Muscle layer of colon (tissue), 2 donors: ENCODE measurements around the gene SKA1.
"Not testable (repeated sequence)": the region's sequence is repeated elsewhere in the genome, so short reads cannot be mapped to it uniquely, and the experiment has no call there.

Experiments
- H3K27ac ChIP-seq: one replicate; pipeline ENCODE4 v1.7.0; 2013; ENCODE audit warnings: low read depth, mild to moderate bottlenecking, low read length, moderate library complexity
- H3K27me3 ChIP-seq, 2 donors: one replicate each; pipeline ENCODE4 v1.7.0; 2013; ENCODE audit warnings: low read length in 2 of 2, mild to moderate bottlenecking in 2 of 2; ENCODE audit not compliant: insufficient read depth in 2 of 2, control insufficient read depth in 1 of 2
- H3K36me3 ChIP-seq: one replicate; pipeline ENCODE4 v1.7.0; 2013; ENCODE audit warnings: mild to moderate bottlenecking, low read length; ENCODE audit not compliant: insufficient read depth
- H3K4me1 ChIP-seq: one replicate; pipeline ENCODE4 v1.7.0; 2013; ENCODE audit warnings: mild to moderate bottlenecking, low read length; ENCODE audit not compliant: insufficient read depth
- H3K4me3 ChIP-seq, 2 donors: one replicate each; pipeline ENCODE4 v1.7.0; 2013; ENCODE audit warnings: low read length in 2 of 2, low read depth in 1 of 2, mild to moderate bottlenecking in 1 of 2, moderate library complexity in 1 of 2
- H3K9ac ChIP-seq: one replicate; pipeline ENCODE4 v1.7.0; 2013; ENCODE audit warnings: low read length
- H3K9me3 ChIP-seq: one replicate; pipeline ENCODE4 v1.7.0; 2013; ENCODE audit warnings: mild to moderate bottlenecking, low read length
- donor health status: abdominal sarcoma.
- donor health status: Adenocarcinoma of cecum.

The SKA1 gene

GRCh38 chr18:50410008-50410407 is 35.2 kb downstream of the SKA1 start:
- H3K4me1 ChIP-seq: no peaks in the 10 kb centered on the region
- H3K27me3 ChIP-seq: peaks cover 0 to 4% of the 10 kb centered on the region in 2 donors
- H3K36me3 ChIP-seq: no peaks in the 10 kb centered on the region
- H3K4me3 ChIP-seq: no peak overlapping the region
- no peak overlapping the region for H3K27ac ChIP-seq
- no peaks in the 10 kb centered on the region for H3K9me3 ChIP-seq
- H3K9ac ChIP-seq: no peak overlapping the region

- Histone ChIP-seq H3K9me3 (no peaks in the 10 kb centered on the region), H3K27ac (no peak overlapping the region), H3K9ac (no peak overlapping the region), H3K27me3 (peaks cover 0 to under 1% of the 10 kb centered on the region in 2 donors), H3K4me1 (no peaks in the 10 kb centered on the region), H3K36me3 (no peaks in the 10 kb centered on the region), H3K4me3 (no peak overlapping the region)
Measured at GRCh38 chr18:50410894-50411293, 36.0 kb downstream of the SKA1 start.

GRCh38 chr18:50416832-50417231 is 42.0 kb downstream of the SKA1 start:
- H3K4me1 ChIP-seq, H3K36me3 ChIP-seq, H3K27ac ChIP-seq, H3K4me3 ChIP-seq, H3K27me3 ChIP-seq, H3K9ac ChIP-seq, H3K9me3 ChIP-seq: not testable (repeated sequence)

GRCh38 chr18:50417705-50418104 is 42.9 kb downstream of the SKA1 start:
- H3K27ac ChIP-seq, H3K36me3 ChIP-seq, H3K4me3 ChIP-seq, H3K9me3 ChIP-seq, H3K4me1 ChIP-seq, H3K9ac ChIP-seq, H3K27me3 ChIP-seq: not testable (repeated sequence)

GRCh38 chr18:50418650-50419049 is 43.8 kb downstream of the SKA1 start:
- Histone ChIP-seq H3K27me3 (no peaks in the 10 kb centered on the region), H3K27ac (no peak overlapping the region), H3K36me3 (no peaks in the 10 kb centered on the region), H3K4me1 (no peaks in the 10 kb centered on the region), H3K9me3 (no peaks in the 10 kb centered on the region), H3K9ac (no peak overlapping the region), H3K4me3 (no peak overlapping the region)

GRCh38 chr18:50422286-50422898 is 47.5 kb downstream of the SKA1 start:
- H3K27ac ChIP-seq: no peak overlapping the region
- no peaks in the 10 kb centered on the region for H3K4me1 ChIP-seq
- H3K9ac ChIP-seq: no peak overlapping the region

GRCh38 chr18:50424877-50425690 is 50.2 kb downstream of the SKA1 start:
- H3K9ac ChIP-seq: no peak overlapping the region
- H3K4me3 ChIP-seq: no peak overlapping the region
- H3K36me3 ChIP-seq: no peaks in the 10 kb centered on the region
- no peaks in the 10 kb centered on the region for H3K9me3 ChIP-seq
- no peaks in the 10 kb centered on the region for H3K4me1 ChIP-seq
- no peak overlapping the region for H3K27ac ChIP-seq
- H3K27me3 ChIP-seq: no peaks in the 10 kb centered on the region

More at GRCh38 chr18:50422286-50422898, 47.5 kb downstream of the SKA1 start:
- Histone ChIP-seq H3K9me3 (no peaks in the 10 kb centered on the region), H3K27me3 (no peaks in the 10 kb centered on the region), H3K4me3 (no peak overlapping the region), H3K36me3 (no peaks in the 10 kb centered on the region)

GRCh38 chr18:50427896-50428295 is 53.0 kb downstream of the SKA1 start:
- Histone ChIP-seq H3K9me3 (no peaks in the 10 kb centered on the region), H3K9ac (no peak overlapping the region), H3K27ac (no peak overlapping the region), H3K4me1 (no peaks in the 10 kb centered on the region), H3K36me3 (no peaks in the 10 kb centered on the region), H3K4me3 (no peak overlapping the region), H3K27me3 (no peaks in the 10 kb centered on the region)

GRCh38 chr18:50428531-50429206 is 53.8 kb downstream of the SKA1 start:
- no peaks in the 10 kb centered on the region for H3K4me1 ChIP-seq
- no peaks in the 10 kb centered on the region for H3K27me3 ChIP-seq
- H3K27ac ChIP-seq: no peak overlapping the region
- no peaks in the 10 kb centered on the region for H3K9me3 ChIP-seq
- H3K9ac ChIP-seq: no peak overlapping the region
- H3K4me3 ChIP-seq: no peak overlapping the region
- H3K36me3 ChIP-seq: no peaks in the 10 kb centered on the region

- no peaks in the 10 kb centered on the region for H3K36me3 ChIP-seq
- no peaks in the 10 kb centered on the region for H3K27me3 ChIP-seq
- H3K4me3 ChIP-seq: no peak overlapping the region
- no peaks in the 10 kb centered on the region for H3K9me3 ChIP-seq
- no peak overlapping the region for H3K9ac ChIP-seq
- H3K27ac ChIP-seq: no peak overlapping the region
- no peaks in the 10 kb centered on the region for H3K4me1 ChIP-seq
Measured at GRCh38 chr18:50429207-50429948, 54.5 kb downstream of the SKA1 start.

- Histone ChIP-seq H3K9me3 (no peaks in the 10 kb centered on the region), H3K9ac (no peak overlapping the region), H3K27me3 (no peaks in the 10 kb centered on the region), H3K27ac (no peak overlapping the region), H3K4me1 (no peaks in the 10 kb centered on the region), H3K4me3 (no peak overlapping the region), H3K36me3 (no peaks in the 10 kb centered on the region)
Measured at GRCh38 chr18:50432915-50433314, 58.1 kb downstream of the SKA1 start.
